Panc1 (cell line): ENCODE data around the gene ASRGL1. TPM values are rescaled to one million over a fixed set of nuclear protein-coding genes. Genes with fewer than 3 reads are reported as not detected.

Experiments used
- ATAC-seq: fragments of 200-7000 bp; cut with Tn5 transposase; 2 replicates; pipeline ENCODE4 v1.9.1; 2020; ENCODE audit warnings: mild to moderate bottlenecking, moderate library complexity
- BruUV-seq: library from RNA; stranded (reverse); fragments of 400-500 nt; replicated peaks from 2 replicates; lab custom pipeline; 2021; lab: Mats Ljungman, UMichigan
- CTCF ChIA-PET: fragments of 300-600 bp; sonication (Branson Sonifier 250); formaldehyde crosslinking; loops from one replicate; lab custom pipeline; 2022; ENCODE audit warnings: antibody characterized with exemption; lab: Charles Lee
- POLR2A ChIA-PET: fragments of 300-600 bp; sonication (Branson Sonifier 250); formaldehyde crosslinking; loops from one replicate; lab custom pipeline; 2022; ENCODE audit warnings: antibody characterized with exemption; lab: Charles Lee
- DNase-seq: peaks from one replicate; pipeline ENCODE4 v3.0.0-alpha.2; 2010; ENCODE audit warnings: low read depth, low spot score
- H3K27ac ChIP-seq: 2 replicates; pipeline ENCODE4 v1.5.1; 2011; ENCODE audit warnings: mild to moderate bottlenecking, low read length, inconsistent platforms
- H3K27me3 ChIP-seq: fragments of 200-500 bp; sonication (Bioruptor generic); 2 replicates; pipeline ENCODE4 v1.6.0; 2014; ENCODE audit warnings: low read length, inconsistent platforms; ENCODE audit not compliant: control insufficient read depth, insufficient read depth
- H3K36me3 ChIP-seq: fragments of 200-500 bp; sonication (Bioruptor generic); 2 replicates; pipeline ENCODE4 v1.5.1; 2014; ENCODE audit warnings: inconsistent platforms, mild to moderate bottlenecking, low read length, moderate library complexity; ENCODE audit not compliant: control insufficient read depth, insufficient read depth
- H3K4me1 ChIP-seq: 2 replicates; pipeline ENCODE4 v1.5.1; 2011; ENCODE audit warnings: inconsistent platforms, mild to moderate bottlenecking, low read length, moderate library complexity; ENCODE audit not compliant: control insufficient read depth, insufficient read depth
- H3K4me3 ChIP-seq, 2 experiments: 2 replicates each; pipeline ENCODE4 v1.5.1; 2011 to 2012; ENCODE audit warnings: low read depth in 2 of 2, low read length in 2 of 2, mild to moderate bottlenecking in 2 of 2, inconsistent platforms in 1 of 2, moderate library complexity in 1 of 2
- H3K9me3 ChIP-seq: fragments of 200-500 bp; sonication (Bioruptor generic); 2 replicates; pipeline ENCODE4 v1.5.1; 2014; ENCODE audit warnings: low read depth, mild to moderate bottlenecking, inconsistent platforms, low read length, moderate library complexity; ENCODE audit not compliant: control insufficient read depth, insufficient read depth
- CTCF ChIP-seq: fragments of 450-650 bp; IDR thresholded peaks from 2 replicates; pipeline ENCODE4 v1.5.1; 2017; ENCODE audit warnings: mild to moderate bottlenecking
- POLR2AphosphoS5 ChIP-seq: IDR thresholded peaks from 2 replicates; pipeline ENCODE4 v1.6.1; 2012; ENCODE audit warnings: mild to moderate bottlenecking, low read depth, low read length, moderate library complexity
- REST ChIP-seq, 2 experiments: IDR thresholded peaks; 2 replicates each; pipeline ENCODE4 v1.6.1; 2011 to 2012; ENCODE audit warnings: low read depth in 2 of 2, control low read depth in 1 of 2, low read length in 1 of 2, mild to moderate bottlenecking in 1 of 2, moderate library complexity in 1 of 2; ENCODE audit not compliant: insufficient read depth in 1 of 2
- SIN3A ChIP-seq: IDR thresholded peaks from 2 replicates; pipeline ENCODE4 v1.6.1; 2012; ENCODE audit warnings: low read depth, mild to moderate bottlenecking, low read length, moderate library complexity, borderline replicate concordance; ENCODE audit not compliant: insufficient read depth
- TCF7L2 ChIP-seq: IDR thresholded peaks from 2 replicates; pipeline ENCODE4 v1.6.1; 2011; ENCODE audit warnings: mild to moderate bottlenecking, low read depth, low read length, inconsistent platforms
- in situ Hi-C: cut with HindIII; loops from 2 replicates; pipeline ENCODE4 v1.10.0; 2016; ENCODE audit warnings: low sequenced_read_pairs, low pct_unique_long_range_greater_than_20kb
- intact Hi-C: fragments of 100-400 bp; cut with micrococcal nuclease; formaldehyde crosslinking; loops from one replicate; pipeline ENCODE4 v1.10.0; 2022; ENCODE audit not compliant: unreplicated experiment
- total RNA-seq: library from RNA; stranded (reverse); gene quantifications from one replicate; pipeline ENCODE4 v1.2.1, GENCODE V29; 2021; ENCODE audit not compliant: unreplicated experiment

Gene ASRGL1
- total RNA-seq, 1 experiment from 2014 or later, result 43.2 TPM

- ChIA-PET CTCF (interaction anchor here (0.7 kb wide), 1 partner anchor 176 kb away, joined by 4 read pairs; no protein-coding TSS in a partner anchor), POLR2A (no interaction called here)
- no peak for DNase-seq
- Histone ChIP-seq H3K9me3 (no peaks in the 10 kb centered on the region), H3K27ac (no peak within 1 kb of the TSS), H3K27me3 (peaks cover 23% of the 10 kb centered on the region), H3K4me3 (no peak within 1 kb of the TSS), H3K4me1 (no peaks in the 10 kb centered on the region), H3K36me3 (no peaks in the 10 kb centered on the region)
- no peak for ATAC-seq
- no TSS peak for BruUV-seq
- TF ChIP-seq CTCF (no peak), POLR2AphosphoS5 (no peak), REST (IDR thresholded peaks at IDR 0.05; ENCODE audit: insufficient read depth in 1 of 2, low read depth in 2 of 2, low read length in 1 of 2) (no peak), SIN3A (no peak), TCF7L2 (no peak)
- intact Hi-C loops (no loop called here), in situ Hi-C loops (no loop called here)
These were observed 38.3 kb upstream of the ASRGL1 start, which contains the start of gene SCGB1D4 for GRCh38 chr11:62298975-62299374. TSS of gene SCGB1D4 (minus strand) at chr11:62299075. CDS start at chr11:62299010, 65 bp downstream.

- POLR2A ChIA-PET, result no interaction called here
- Histone ChIP-seq H3K27me3 (peaks cover 2% of the 10 kb centered on the region), H3K4me3 (no peak overlapping the region), H3K4me1 (no peaks in the 10 kb centered on the region), H3K36me3 (no peaks in the 10 kb centered on the region), H3K27ac (no peak overlapping the region), H3K9me3 (no peaks in the 10 kb centered on the region)
- CTCF ChIA-PET, result no interaction called here
- DNase-seq, result no peak
- BruUV-seq, result no TSS peak
- ATAC-seq, result no peak
- intact Hi-C loops (no loop called here), in situ Hi-C loops (no loop called here)
- no peak for TF ChIP-seq POLR2AphosphoS5
- TF ChIP-seq TCF7L2, result no peak
These were observed 31.0 kb upstream of the ASRGL1 start for GRCh38 chr11:62306227-62306626.

GRCh38 chr11:62307950-62308349 lies 29.3 kb upstream of the ASRGL1 start:
- BruUV-seq, result no TSS peak
- ATAC-seq (no peak), DNase-seq (no peak)
- ChIA-PET POLR2A (no interaction called here), CTCF (no interaction called here)
- intact Hi-C loops, result no loop called here
- Histone ChIP-seq H3K4me3 (no peak overlapping the region), H3K36me3 (no peaks in the 10 kb centered on the region), H3K9me3 (no peaks in the 10 kb centered on the region), H3K27ac (no peak overlapping the region), H3K27me3 (no peaks in the 10 kb centered on the region), H3K4me1 (no peaks in the 10 kb centered on the region)
- in situ Hi-C loops, result no loop called here
- TF ChIP-seq CTCF (no peak), TCF7L2 (no peak), REST (IDR thresholded peaks at IDR 0.05; ENCODE audit: insufficient read depth in 1 of 2, low read depth in 2 of 2, low read length in 1 of 2) (no peak), POLR2AphosphoS5 (no peak), SIN3A (no peak)
